Raji (cell line): Measurements from ENCODE around the gene TEX29.

ENCODE experiments used
- POLR2A ChIP-seq: IDR thresholded peaks from 2 replicates; pipeline ENCODE4 v1.6.1; 2011; ENCODE audit warnings: low read depth, low read length, control low read depth; ENCODE audit not compliant: insufficient read depth

TEX29 gene

DNA sequence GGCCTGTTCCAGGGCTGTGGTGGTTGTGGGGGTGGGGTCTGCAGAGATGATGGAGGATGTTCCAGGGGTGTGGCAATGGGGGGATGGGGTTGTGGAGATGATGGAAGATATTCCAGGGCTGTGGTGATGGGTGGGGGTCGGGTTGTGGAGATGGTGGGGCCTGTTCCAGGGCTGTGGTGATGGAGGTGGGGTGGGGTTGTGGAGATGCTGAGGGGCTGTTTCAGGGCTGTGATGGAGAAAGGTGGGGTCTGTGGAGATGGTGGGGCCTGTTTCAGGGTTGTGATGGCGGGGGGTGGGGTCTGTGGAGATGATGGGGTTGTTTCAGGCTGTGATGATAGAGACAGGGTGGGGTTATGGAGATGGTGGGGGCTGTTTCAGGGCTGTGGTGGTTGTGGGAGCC, 62.0 kb downstream of the TEX29 start:
- no peak for TF ChIP-seq POLR2A

- no peak for TF ChIP-seq POLR2A
These were observed 62.4 kb downstream of the TEX29 start for GRCh38 chr13:111382877-111383276.

GRCh38 chr13:111383591-111384440, 63.4 kb downstream of the TEX29 start:
- TF ChIP-seq POLR2A = no peak

DNA sequence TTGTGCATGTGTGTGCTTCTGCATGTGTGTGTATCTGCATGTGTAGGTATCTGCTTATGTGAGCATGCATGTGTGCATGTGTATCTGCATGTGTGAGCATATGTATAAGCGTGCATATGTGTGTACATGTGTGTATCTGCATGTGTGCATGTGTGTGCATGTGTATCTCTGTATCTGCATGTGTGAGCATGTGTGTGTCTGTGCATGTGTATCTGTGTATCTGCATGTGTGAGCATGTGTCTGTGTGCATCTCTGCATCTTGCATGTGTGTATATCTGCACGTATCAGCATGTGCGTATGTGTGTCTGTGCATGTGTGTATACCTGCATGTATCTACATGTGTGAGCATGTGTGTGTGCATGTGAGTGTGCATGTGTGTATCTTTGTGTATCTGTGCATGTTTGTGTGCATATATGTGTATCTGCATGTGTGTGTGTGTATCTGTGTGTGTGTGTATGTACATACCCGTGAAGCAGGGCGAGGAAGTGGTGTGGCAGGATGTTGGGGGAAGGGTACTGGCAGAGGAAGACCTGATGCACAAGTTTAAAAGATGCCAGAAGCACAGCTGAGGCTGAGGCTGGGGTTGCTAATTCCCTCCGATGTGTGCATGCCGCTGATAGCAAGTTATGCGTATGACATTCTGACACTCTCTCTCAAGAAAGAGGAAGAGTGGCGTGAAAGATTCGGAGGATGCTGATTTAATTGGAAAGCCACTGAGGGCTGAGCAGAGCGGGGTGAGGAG, 64.2 kb downstream of the TEX29 start:
- no peak for TF ChIP-seq POLR2A

DNA sequence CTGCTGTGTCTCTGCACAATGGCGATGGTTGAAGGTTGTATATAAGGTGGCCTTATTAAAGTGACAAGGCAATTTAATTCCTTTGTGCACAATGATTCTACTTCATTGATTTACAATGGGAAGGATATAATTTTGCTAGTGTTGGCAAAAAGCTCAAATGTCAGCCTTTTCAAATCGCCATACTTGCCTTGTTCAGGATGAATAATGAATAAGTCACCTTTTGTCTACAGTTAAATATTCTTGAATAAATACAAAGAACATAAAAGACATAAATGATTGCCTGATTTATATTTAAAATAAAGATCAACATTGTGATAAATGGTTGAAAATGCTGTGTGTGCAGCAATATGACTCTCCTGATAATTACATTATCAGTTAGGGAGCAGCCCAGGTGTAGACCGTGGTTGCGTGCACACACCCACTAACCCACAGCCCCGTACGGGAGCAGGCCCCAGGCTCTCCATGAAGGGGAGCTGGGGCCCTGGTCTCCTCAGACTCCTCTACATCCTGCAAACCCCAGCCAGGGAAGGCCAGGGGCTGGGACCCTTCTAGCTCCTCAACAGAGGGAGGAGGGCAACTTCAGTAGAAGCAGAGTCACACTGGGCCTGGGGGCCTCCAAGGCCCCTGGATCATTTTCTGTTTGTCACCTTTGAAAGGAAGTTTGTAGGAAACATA, 64.9 kb downstream of the TEX29 start:
- no peak for TF ChIP-seq POLR2A

GRCh38 chr13:111387026-111387871, 66.8 kb downstream of the TEX29 start:
- TF ChIP-seq POLR2A = no peak

- TF ChIP-seq POLR2A = no peak
These were observed 67.6 kb downstream of the TEX29 start for GRCh38 chr13:111387945-111388600.

GRCh38 chr13:111388851-111389500, 68.5 kb downstream of the TEX29 start:
- no peak for TF ChIP-seq POLR2A

DNA sequence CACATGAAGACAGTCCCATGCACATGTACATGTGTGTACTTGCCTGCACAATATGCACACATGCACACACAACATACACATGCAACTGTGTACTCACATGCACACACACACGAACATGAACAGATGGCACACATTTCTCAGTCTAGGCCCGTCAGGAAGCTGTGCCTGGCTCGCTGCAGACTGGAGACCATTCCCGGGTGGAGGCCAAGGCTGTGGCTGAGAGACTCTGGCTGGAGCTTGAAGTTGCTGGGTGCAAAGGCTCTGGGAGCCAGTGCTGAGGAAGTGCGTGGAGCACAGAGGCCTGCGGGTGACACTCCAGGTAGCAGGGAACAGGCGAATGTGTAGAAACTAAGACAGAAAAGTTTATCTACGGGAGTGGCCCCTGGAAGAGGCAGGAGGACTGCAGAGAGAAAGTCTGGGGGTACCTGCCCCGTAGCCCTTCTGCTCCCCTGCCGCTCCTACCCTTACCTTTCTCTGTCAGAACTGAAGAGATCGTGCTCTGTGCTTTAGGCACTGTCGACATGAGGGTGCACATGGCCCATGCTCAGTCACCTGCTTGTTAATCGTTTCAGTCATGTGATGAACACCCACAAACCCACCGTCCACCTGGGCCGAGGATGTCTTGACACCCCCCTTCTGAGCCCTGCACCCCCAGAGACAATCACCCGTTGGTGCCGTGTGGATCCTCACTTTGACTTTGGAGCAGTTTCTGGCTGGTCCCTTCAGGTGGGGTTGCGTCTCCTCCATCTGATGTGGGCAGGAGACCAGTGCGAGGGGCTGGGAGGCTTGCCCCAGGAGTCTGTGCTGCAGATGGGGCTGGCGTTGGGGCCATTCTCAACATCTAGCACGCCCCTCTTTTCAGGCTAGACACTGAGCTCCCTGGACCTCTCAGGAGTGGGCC, 69.4 kb downstream of the TEX29 start:
- TF ChIP-seq POLR2A = no peak

DNA sequence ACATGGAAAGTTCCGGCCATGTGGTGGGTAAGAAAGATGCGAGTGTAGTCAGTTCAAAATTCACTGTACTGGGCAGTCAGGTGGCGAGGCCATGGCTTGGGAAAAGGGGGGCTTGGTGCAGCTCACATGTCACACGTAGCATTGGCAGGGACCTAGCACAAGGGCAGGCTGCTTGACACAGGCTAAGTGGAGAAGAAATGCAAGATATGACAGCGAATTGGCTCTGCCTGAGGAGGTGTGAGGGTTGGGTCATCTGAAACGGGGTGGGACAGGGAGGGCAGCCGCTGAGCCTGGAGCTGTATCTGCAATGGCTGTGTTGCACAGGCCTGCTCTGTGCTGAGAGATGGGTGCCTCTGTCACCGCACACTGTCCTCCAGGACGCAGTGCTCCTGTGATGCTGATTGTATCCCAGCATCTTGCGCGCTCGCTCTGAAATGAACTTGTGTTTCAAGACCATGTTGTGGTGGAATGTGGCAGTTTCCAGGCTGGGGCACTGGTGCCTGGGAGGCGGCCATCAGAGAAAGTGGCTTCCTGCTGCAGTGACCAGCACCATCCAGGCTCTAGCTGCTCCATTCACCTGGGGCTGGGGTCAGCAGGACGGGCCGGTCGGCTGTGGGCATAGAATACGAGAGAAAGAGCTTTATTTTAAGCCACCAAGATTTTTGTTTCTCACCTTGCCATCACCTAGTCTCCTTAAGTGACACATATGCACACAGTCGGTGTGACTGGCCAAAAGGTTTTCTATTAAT, 70.3 kb downstream of the TEX29 start:
- no peak for TF ChIP-seq POLR2A

GRCh38 chr13:111392486-111392885, 72.0 kb downstream of the TEX29 start:
- no peak for TF ChIP-seq POLR2A

DNA sequence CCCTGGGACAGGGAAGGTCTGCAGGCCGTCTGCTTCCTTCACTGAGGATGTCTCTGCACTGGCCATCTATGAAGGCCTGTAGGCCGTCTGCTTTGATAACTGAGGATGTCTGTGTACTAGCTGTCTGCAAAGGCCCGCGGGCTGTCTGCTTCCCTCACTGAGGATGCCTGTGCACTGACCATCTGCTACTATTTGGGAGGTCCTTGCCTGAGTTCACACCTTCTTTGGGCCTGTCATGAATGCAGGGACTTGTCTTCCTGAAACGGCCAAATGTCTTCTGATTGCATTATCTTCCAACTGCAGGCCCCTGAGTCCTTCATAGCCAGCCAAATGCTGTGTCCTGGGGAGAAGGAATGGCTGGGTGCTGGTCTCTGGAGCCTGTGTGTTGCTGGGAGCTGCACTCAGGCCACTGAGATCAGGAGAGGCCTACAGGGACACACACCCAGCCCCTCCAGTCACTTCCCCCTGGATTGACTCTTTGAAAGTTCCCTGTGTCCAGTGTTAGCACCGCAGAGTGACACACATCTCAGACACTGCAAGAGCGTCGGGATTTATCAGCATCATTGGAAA, 72.9 kb downstream of the TEX29 start:
- no peak for TF ChIP-seq POLR2A
